DND-41 (cell line): ENCODE measurements around the gene SFRP4.

ENCODE experiments used
- EZH2 ChIP-seq: IDR thresholded peaks from 3 replicates; pipeline ENCODE4 v1.6.1; 2012; ENCODE audit warnings: borderline replicate concordance, low read depth, mild to moderate bottlenecking, moderate library complexity, low read length, inconsistent platforms; ENCODE audit not compliant: severe bottlenecking
- TF ChIP-seq, protein P1 (sequence below): IDR thresholded peaks from 2 replicates; pipeline ENCODE4 v1.5.1; 2012; ENCODE audit warnings: borderline replicate concordance, low read length, moderate library complexity, mild to moderate bottlenecking; ENCODE audit not compliant: poor library complexity, severe bottlenecking; ENCODE audit errors: extremely low read depth

DNA sequence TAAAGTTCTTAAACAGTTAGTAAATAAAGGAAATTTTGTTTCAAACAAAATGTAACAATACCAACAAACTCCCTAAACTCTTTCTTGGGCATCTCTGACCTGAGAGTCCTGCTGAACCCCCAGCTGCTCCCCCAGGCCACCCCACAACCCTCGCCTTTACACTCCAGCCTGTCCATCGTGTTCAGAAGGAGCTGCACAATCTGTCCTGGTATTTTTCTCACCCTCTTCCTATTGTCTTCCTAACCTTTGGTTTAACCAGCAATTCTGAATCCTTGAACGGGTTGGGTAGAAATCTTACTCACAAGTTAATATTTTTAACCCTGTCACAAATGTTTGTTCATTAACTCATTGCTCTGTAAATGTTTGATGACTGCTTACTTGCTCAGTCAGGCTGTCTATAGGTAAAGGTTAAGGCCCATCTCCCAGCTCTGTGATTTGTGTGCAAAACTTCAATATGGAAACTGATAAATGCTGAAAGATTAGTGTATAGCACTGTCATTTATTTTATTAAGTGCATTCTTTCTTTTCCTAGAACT lies 16.8 kb downstream of the SFRP4 start:
- TF ChIP-seq EZH2: no peak
- TF ChIP-seq, protein P1, sequence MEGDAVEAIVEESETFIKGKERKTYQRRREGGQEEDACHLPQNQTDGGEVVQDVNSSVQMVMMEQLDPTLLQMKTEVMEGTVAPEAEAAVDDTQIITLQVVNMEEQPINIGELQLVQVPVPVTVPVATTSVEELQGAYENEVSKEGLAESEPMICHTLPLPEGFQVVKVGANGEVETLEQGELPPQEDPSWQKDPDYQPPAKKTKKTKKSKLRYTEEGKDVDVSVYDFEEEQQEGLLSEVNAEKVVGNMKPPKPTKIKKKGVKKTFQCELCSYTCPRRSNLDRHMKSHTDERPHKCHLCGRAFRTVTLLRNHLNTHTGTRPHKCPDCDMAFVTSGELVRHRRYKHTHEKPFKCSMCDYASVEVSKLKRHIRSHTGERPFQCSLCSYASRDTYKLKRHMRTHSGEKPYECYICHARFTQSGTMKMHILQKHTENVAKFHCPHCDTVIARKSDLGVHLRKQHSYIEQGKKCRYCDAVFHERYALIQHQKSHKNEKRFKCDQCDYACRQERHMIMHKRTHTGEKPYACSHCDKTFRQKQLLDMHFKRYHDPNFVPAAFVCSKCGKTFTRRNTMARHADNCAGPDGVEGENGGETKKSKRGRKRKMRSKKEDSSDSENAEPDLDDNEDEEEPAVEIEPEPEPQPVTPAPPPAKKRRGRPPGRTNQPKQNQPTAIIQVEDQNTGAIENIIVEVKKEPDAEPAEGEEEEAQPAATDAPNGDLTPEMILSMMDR: no peak
